Cardiac fibroblast (primary cell): Measurements from ENCODE around the gene ESPN.
"Not testable (repeated sequence)": the region's sequence is repeated elsewhere in the genome, so short reads cannot be mapped to it uniquely, and the experiment has no call there.

Experiments
- DNase-seq, 2 donors: peaks; one replicate each; pipeline versions ENCODE4 v3.0.0 to v3.0.0-alpha.2; 2010; ENCODE audit warnings: low read depth in 2 of 2
- H3K4me3 ChIP-seq, 2 donors: replicated peaks in 1 of 2; 1 replicate in 1 of 2; 2 replicates in 1 of 2; pipeline ENCODE4 v1.5.1; 2011; ENCODE audit warnings: low read depth in 2 of 2, low read length in 2 of 2, mild to moderate bottlenecking in 2 of 2, moderate library complexity in 1 of 2
- TF ChIP-seq, protein P1 (sequence below): IDR thresholded peaks from one replicate; pipeline ENCODE4 v1.5.1; 2011; ENCODE audit warnings: low read depth, mild to moderate bottlenecking, low read length, inconsistent platforms

Gene ESPN

GRCh38 chr1:6440198-6441126 is 15.9 kb downstream of the ESPN start:
- no peak overlapping the region for H3K4me3 ChIP-seq
- TF ChIP-seq, protein P1, sequence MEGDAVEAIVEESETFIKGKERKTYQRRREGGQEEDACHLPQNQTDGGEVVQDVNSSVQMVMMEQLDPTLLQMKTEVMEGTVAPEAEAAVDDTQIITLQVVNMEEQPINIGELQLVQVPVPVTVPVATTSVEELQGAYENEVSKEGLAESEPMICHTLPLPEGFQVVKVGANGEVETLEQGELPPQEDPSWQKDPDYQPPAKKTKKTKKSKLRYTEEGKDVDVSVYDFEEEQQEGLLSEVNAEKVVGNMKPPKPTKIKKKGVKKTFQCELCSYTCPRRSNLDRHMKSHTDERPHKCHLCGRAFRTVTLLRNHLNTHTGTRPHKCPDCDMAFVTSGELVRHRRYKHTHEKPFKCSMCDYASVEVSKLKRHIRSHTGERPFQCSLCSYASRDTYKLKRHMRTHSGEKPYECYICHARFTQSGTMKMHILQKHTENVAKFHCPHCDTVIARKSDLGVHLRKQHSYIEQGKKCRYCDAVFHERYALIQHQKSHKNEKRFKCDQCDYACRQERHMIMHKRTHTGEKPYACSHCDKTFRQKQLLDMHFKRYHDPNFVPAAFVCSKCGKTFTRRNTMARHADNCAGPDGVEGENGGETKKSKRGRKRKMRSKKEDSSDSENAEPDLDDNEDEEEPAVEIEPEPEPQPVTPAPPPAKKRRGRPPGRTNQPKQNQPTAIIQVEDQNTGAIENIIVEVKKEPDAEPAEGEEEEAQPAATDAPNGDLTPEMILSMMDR = no peak
- peak in 1 of 2 donors; percentile 42 for DNase-seq

- H3K4me3 ChIP-seq = no peak overlapping the region
- TF ChIP-seq, protein P1 = no peak
- no peak for DNase-seq
Measured at GRCh38 chr1:6441586-6441985, 17.0 kb downstream of the ESPN start.

GRCh38 chr1:6443339-6444115 is 19.0 kb downstream of the ESPN start:
- TF ChIP-seq, protein P1 = no peak
- H3K4me3 ChIP-seq = no peak overlapping the region
- DNase-seq = no peak

- DNase-seq = no peak
- TF ChIP-seq, protein P1 = no peak
- H3K4me3 ChIP-seq = no peak overlapping the region
Measured at GRCh38 chr1:6444377-6444776, 19.8 kb downstream of the ESPN start.

GRCh38 chr1:6445062-6445763 is 20.6 kb downstream of the ESPN start:
- DNase-seq = peak; percentile 50 to 56
- TF ChIP-seq, protein P1 = peak; percentile 79
- no peak overlapping the region for H3K4me3 ChIP-seq

- DNase-seq, H3K4me3 ChIP-seq: not testable (repeated sequence)
Measured at GRCh38 chr1:6445929-6446328, 21.4 kb downstream of the ESPN start.
